ENCODE measurements around the gene NSD2. TPM values are rescaled to one million over a fixed set of nuclear protein-coding genes. Genes with fewer than 3 reads are reported as not detected.

NSD2 gene
- total and polyA plus RNA-seq, 4 experiments from 2014 or later: 1.1 to 57.4 (median 33.2) TPM

DNA sequence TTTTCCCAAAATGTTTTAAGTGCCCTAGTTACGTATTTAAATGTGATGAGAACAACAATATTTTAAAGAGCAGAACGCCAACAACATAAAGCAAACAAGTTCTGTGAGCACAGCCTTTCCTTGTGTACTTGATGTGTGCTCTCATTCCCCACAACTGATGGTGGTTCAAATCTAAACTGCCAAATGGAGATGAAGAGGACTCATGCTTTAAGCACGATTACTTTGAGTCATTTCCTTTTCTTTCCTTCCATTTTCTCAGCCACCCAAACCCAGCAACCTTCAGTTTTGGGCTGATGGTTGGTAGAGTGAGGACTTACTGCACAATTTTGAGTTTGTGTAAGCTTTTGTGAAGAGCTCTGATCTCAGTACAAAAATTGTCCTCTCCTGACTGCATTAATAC is 1.7 kb downstream of the NSD2 start:
- H3K27me3 Mint-ChIP-seq: peaks cover 0 to 3% of the 10 kb centered on the region in 2 donors
- peak in 1 of 5 donors; percentile 14 for DNase-seq
- peaks cover 0 to 5% (median 0%) of the 10 kb centered on the region in 8 donors for H3K9me3 Mint-ChIP-seq
- Histone ChIP-seq H3K4me1 (ENCODE audit: insufficient read depth, low read length) (peaks cover 49% of the 10 kb centered on the region), H3K36me3 (ENCODE audit: insufficient read depth, low read length) (no peaks in the 10 kb centered on the region), H3K4me3 (ENCODE audit: low read length in 2 of 2) (peak overlapping the region in 1 of 2 donors; percentile 84), H3K27me3 (ENCODE audit: insufficient read depth, low read length) (no peaks in the 10 kb centered on the region), H3K9me3 (ENCODE audit: control insufficient read depth in 1 of 2, low read length in 2 of 2) (no peaks in the 10 kb centered on the region), H3K27ac (ENCODE audit: low read depth, low read length) (peak overlapping the region; percentile 63)
- CTCF ChIA-PET (ENCODE audit: partially characterized antibody): interaction anchor here (0.8 to 5.3 kb wide), 4 partner anchors 13 to 180 kb away, joined by 3 to 39 read pairs (median 4); partner anchors contain the start of gene LETM1
- H3K4me1 Mint-ChIP-seq: peaks cover 28 to 48% (median 40%) of the 10 kb centered on the region in 4 donors
- intact Hi-C loops (cut with micrococcal nuclease): loop anchor here (2.0 to 10.0 kb wide), 3 partner anchors 26 to 526 kb away; partner anchors contain the start of genes NELFA and UVSSA
- H3K36me3 Mint-ChIP-seq: peaks cover 0 to 7% of the 10 kb centered on the region in 2 donors
- H3K4me3 Mint-ChIP-seq: peak overlapping the region; percentile 86 to 97 (median 89)
- H3K27ac Mint-ChIP-seq: peak overlapping the region; percentile 68 to 99 (median 96)
- POLR2A ChIA-PET (ENCODE audit: partially characterized antibody): interaction anchor here (0.6 to 2.0 kb wide), 4 partner anchors 12 to 161 kb away, joined by 3 to 11 read pairs (median 4); partner anchors contain the start of genes LETM1 and SLBP

DNA sequence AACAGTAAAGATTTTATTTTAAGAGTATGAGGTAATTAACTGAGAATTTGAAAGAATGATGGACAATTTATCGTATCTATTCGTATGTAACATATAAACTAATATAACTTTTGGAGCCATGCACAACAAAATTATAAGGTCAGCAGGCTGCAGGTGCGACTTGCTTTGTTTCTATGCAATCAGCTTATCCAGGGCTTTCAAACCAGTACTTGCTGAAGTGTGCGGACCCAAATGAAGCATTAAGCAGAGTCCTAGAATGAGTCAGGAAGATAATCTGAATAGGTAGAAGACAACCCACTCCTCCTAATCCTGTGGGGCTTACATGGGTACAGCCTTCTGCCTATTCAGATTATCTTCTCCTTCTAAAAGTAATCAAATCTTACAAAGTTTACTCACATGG is 2.1 kb downstream of the NSD2 start:
- Histone ChIP-seq H3K4me1 (ENCODE audit: insufficient read depth, low read length) (peaks cover 49% of the 10 kb centered on the region), H3K27ac (ENCODE audit: low read depth, low read length) (peak overlapping the region; percentile 63), H3K36me3 (ENCODE audit: insufficient read depth, low read length) (no peaks in the 10 kb centered on the region), H3K27me3 (ENCODE audit: insufficient read depth, low read length) (no peaks in the 10 kb centered on the region), H3K9me3 (ENCODE audit: control insufficient read depth in 1 of 2, low read length in 2 of 2) (no peaks in the 10 kb centered on the region), H3K4me3 (ENCODE audit: low read length in 2 of 2) (peak overlapping the region in 1 of 2 donors; percentile 84)
- CTCF ChIA-PET (ENCODE audit: partially characterized antibody): interaction anchor here (0.8 to 5.3 kb wide), 4 partner anchors 14 to 180 kb away, joined by 3 to 39 read pairs (median 4); partner anchors contain the start of gene LETM1
- Mint-ChIP-seq H3K4me3 (peak overlapping the region in 7 of 8 donors; percentile 87 to 97 (median 90)), H3K36me3 (peaks cover 0 to 7% of the 10 kb centered on the region in 2 donors), H3K27ac (peak overlapping the region; percentile 68 to 99 (median 96)), H3K27me3 (peaks cover 0 to 3% of the 10 kb centered on the region in 2 donors), H3K4me1 (peaks cover 28 to 50% (median 41%) of the 10 kb centered on the region in 4 donors), H3K9me3 (peaks cover 0 to 5% (median 0%) of the 10 kb centered on the region in 8 donors)
- intact Hi-C loops (cut with micrococcal nuclease): loop anchor here (2.0 to 10.0 kb wide), 3 partner anchors 26 to 526 kb away; partner anchors contain the start of genes NELFA and UVSSA
- DNase-seq: no peak
- POLR2A ChIA-PET (ENCODE audit: partially characterized antibody): interaction anchor here (1.0 to 2.0 kb wide), 2 partner anchors 17 to 161 kb away, joined by 3 to 11 read pairs; partner anchors contain the start of genes LETM1 and SLBP

DNA sequence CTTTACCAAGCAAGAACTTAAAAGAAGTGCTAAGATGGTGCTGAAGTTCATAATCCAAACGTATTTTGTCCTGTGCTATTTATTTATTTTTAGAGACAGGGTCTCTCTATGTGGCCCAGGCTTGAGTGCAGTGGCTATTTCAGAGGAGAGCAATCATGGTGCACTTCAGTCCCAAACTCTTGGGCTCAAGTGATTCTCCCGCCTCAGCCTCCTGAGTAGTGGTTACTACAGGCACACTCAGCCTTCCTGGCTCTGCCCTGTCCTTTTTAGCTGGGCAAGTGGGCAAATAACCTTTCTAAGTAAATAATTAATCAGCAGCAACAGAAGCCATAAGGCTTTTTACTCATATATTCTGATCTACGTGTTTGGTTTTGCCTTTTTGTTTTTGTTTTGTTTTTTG is 2.6 kb downstream of the NSD2 start:
- no peak overlapping the region for H3K27ac ChIP-seq (ENCODE audit: low read depth, low read length)
- no peaks in the 10 kb centered on the region for H3K36me3 ChIP-seq (ENCODE audit: insufficient read depth, low read length)
- DNase-seq: no peak
- peaks cover 0 to 7% of the 10 kb centered on the region in 2 donors for H3K36me3 Mint-ChIP-seq
- H3K4me1 ChIP-seq (ENCODE audit: insufficient read depth, low read length): peaks cover 54% of the 10 kb centered on the region
- intact Hi-C loops (cut with micrococcal nuclease): loop anchor here (2.0 to 10.0 kb wide), 3 partner anchors 25 to 526 kb away; partner anchors contain the start of genes NELFA and UVSSA
- H3K4me1 Mint-ChIP-seq: peaks cover 33 to 55% (median 45%) of the 10 kb centered on the region in 4 donors
- H3K27me3 ChIP-seq (ENCODE audit: insufficient read depth, low read length): no peaks in the 10 kb centered on the region
- H3K9me3 Mint-ChIP-seq: peaks cover 0 to 5% (median 0%) of the 10 kb centered on the region in 8 donors
- H3K27ac Mint-ChIP-seq: peak overlapping the region in 5 of 7 donors; percentile 51 to 96 (median 56)
- H3K27me3 Mint-ChIP-seq: peaks cover 0 to 3% of the 10 kb centered on the region in 2 donors
- H3K4me3 Mint-ChIP-seq: peak overlapping the region in 2 of 8 donors; percentile 12 to 94
- ChIA-PET POLR2A (ENCODE audit: partially characterized antibody) (interaction anchor here (2.0 kb wide), 1 partner anchor 18 kb away, joined by 11 read pairs; the partner anchor contains the start of gene LETM1), CTCF (ENCODE audit: partially characterized antibody) (interaction anchor here (1.9 to 5.3 kb wide), 2 partner anchors 26 to 181 kb away, joined by 4 to 39 read pairs; no protein-coding TSS in a partner anchor)
- no peaks in the 10 kb centered on the region for H3K9me3 ChIP-seq (ENCODE audit: control insufficient read depth in 1 of 2, low read length in 2 of 2)
- no peak overlapping the region for H3K4me3 ChIP-seq (ENCODE audit: low read length in 2 of 2)

DNA sequence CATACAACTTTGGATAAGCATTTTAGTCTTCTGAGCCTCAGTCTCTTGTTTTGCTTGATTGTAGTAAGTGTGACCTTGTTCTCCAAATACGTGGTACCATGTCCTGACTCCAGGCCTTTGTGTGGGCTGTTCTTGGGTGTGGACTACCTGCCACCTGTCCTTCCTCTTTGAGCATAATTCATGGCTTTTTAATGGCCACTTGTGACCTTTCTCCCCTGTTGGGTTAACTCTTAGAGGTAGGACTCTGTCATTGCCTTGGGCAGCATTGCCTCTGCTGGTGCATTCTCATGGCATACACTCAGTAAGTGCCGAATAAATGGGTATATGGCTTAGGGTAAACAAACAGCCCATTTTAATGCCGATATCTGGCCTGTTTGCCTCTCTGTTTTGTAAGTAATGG is 3.0 kb downstream of the NSD2 start:
- Mint-ChIP-seq H3K4me3 (peak overlapping the region in 5 of 8 donors; percentile 12 to 94 (median 41)), H3K9me3 (peaks cover 0 to 5% (median 0%) of the 10 kb centered on the region in 8 donors), H3K27me3 (peaks cover 0 to 3% of the 10 kb centered on the region in 2 donors), H3K27ac (peak overlapping the region in 5 of 7 donors; percentile 1 to 96 (median 54)), H3K4me1 (peaks cover 33 to 56% (median 47%) of the 10 kb centered on the region in 4 donors), H3K36me3 (peaks cover 0 to 7% of the 10 kb centered on the region in 2 donors)
- ChIA-PET CTCF (ENCODE audit: partially characterized antibody) (interaction anchor here (0.8 to 5.3 kb wide), 3 partner anchors 18 to 181 kb away, joined by 3 to 39 read pairs (median 4); partner anchors contain the start of gene LETM1), POLR2A (ENCODE audit: partially characterized antibody) (interaction anchor here (2.0 kb wide), 1 partner anchor 18 kb away, joined by 11 read pairs; the partner anchor contains the start of gene LETM1)
- Histone ChIP-seq H3K36me3 (ENCODE audit: insufficient read depth, low read length) (no peaks in the 10 kb centered on the region), H3K27ac (ENCODE audit: low read depth, low read length) (no peak overlapping the region), H3K9me3 (ENCODE audit: control insufficient read depth in 1 of 2, low read length in 2 of 2) (no peaks in the 10 kb centered on the region), H3K27me3 (ENCODE audit: insufficient read depth, low read length) (no peaks in the 10 kb centered on the region), H3K4me1 (ENCODE audit: insufficient read depth, low read length) (peaks cover 55% of the 10 kb centered on the region), H3K4me3 (ENCODE audit: low read length in 2 of 2) (no peak overlapping the region)
- DNase-seq: no peak
- intact Hi-C loops (cut with micrococcal nuclease): loop anchor here (5.0 to 10.0 kb wide), 2 partner anchors 131 to 527 kb away; partner anchors contain the start of genes NELFA and UVSSA

DNA sequence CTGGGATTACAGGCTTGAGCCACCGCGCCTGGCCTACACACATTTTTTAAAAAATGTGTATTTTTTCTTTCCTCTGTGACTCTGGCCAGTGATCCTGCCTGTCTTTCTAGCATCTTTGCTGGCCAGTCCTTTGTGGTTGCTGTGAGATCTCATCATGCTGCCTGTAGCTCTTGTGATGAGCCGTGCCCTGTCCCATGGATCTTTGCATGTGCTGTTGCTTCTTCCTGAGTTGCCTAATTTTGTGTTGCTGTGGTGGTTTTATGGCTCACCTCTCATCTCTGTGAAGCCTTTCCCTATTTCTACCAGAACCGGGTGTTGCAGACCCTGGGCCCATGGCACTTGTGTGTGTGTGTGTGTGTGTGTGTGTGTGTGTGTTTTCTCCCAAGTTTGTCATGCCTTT is 8.3 kb downstream of the NSD2 start:
- Mint-ChIP-seq H3K27ac (peak overlapping the region in 2 of 7 donors; percentile 8 to 77), H3K27me3 (no peaks in the 10 kb centered on the region), H3K4me3 (no peak overlapping the region), H3K9me3 (no peaks in the 10 kb centered on the region), H3K4me1 (peaks cover 32 to 45% (median 39%) of the 10 kb centered on the region in 4 donors), H3K36me3 (no peaks in the 10 kb centered on the region)
- Histone ChIP-seq H3K4me1 (ENCODE audit: insufficient read depth, low read length) (peaks cover 40% of the 10 kb centered on the region), H3K4me3 (ENCODE audit: low read length in 2 of 2) (no peak overlapping the region), H3K9me3 (ENCODE audit: control insufficient read depth in 1 of 2, low read length in 2 of 2) (no peaks in the 10 kb centered on the region), H3K36me3 (ENCODE audit: insufficient read depth, low read length) (no peaks in the 10 kb centered on the region), H3K27me3 (ENCODE audit: insufficient read depth, low read length) (no peaks in the 10 kb centered on the region), H3K27ac (ENCODE audit: low read depth, low read length) (no peak overlapping the region)
- POLR2A ChIA-PET (ENCODE audit: partially characterized antibody): no interaction called here
- CTCF ChIA-PET (ENCODE audit: partially characterized antibody): no interaction called here
- DNase-seq: no peak
- intact Hi-C loops (cut with micrococcal nuclease): loop anchor here (10.0 kb wide), 1 partner anchor 125 kb away; the partner anchor contains the start of gene NELFA

DNA sequence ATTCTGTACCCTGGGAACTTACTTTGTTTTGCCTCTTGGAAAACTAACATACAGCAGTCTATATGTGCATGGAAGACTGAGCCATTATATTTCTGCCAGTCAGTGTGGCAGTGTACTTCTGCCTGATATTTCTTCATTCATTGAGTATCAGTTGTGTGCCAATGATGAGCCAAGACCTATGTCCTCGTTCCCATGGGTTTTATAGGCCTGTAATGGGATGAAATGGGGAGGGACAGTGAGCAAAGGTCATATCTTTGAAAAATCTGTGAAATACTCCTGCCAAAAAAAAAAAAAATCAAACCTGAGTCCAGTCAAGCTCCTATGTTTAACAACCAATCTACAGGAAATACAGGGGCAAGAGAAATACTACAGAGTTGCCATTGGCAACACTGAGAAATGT is 9.1 kb downstream of the NSD2 start:
- peaks cover 30 to 45% (median 36%) of the 10 kb centered on the region in 4 donors for H3K4me1 Mint-ChIP-seq
- intact Hi-C loops (cut with micrococcal nuclease): no loop called here

More for the DNA sequence above, 9.1 kb downstream of the NSD2 start:
- peaks cover 35% of the 10 kb centered on the region for H3K4me1 ChIP-seq (ENCODE audit: insufficient read depth, low read length)
- H3K27ac ChIP-seq (ENCODE audit: low read depth, low read length): no peak overlapping the region
- no peaks in the 10 kb centered on the region for H3K27me3 ChIP-seq (ENCODE audit: insufficient read depth, low read length)
- Mint-ChIP-seq H3K36me3 (no peaks in the 10 kb centered on the region), H3K4me3 (no peak overlapping the region), H3K27ac (peak overlapping the region in 4 of 7 donors; percentile 3 to 61 (median 34)), H3K9me3 (no peaks in the 10 kb centered on the region), H3K27me3 (no peaks in the 10 kb centered on the region)
- no peak overlapping the region for H3K4me3 ChIP-seq (ENCODE audit: low read length in 2 of 2)
- no peaks in the 10 kb centered on the region for H3K36me3 ChIP-seq (ENCODE audit: insufficient read depth, low read length)
- CTCF ChIA-PET (ENCODE audit: partially characterized antibody): no interaction called here
- no peak for DNase-seq
- POLR2A ChIA-PET (ENCODE audit: partially characterized antibody): interaction anchor here (0.8 kb wide), 1 partner anchor 10 kb away, joined by 3 read pairs; the partner anchor contains the start of gene NSD2
- H3K9me3 ChIP-seq (ENCODE audit: control insufficient read depth in 1 of 2, low read length in 2 of 2): no peaks in the 10 kb centered on the region
